ENCODE data around the gene EHMT1.
"Not testable (repeated sequence)": the region's sequence is repeated elsewhere in the genome, so short reads cannot be mapped to it uniquely, and the experiment has no call there.

EHMT1 gene

DNA sequence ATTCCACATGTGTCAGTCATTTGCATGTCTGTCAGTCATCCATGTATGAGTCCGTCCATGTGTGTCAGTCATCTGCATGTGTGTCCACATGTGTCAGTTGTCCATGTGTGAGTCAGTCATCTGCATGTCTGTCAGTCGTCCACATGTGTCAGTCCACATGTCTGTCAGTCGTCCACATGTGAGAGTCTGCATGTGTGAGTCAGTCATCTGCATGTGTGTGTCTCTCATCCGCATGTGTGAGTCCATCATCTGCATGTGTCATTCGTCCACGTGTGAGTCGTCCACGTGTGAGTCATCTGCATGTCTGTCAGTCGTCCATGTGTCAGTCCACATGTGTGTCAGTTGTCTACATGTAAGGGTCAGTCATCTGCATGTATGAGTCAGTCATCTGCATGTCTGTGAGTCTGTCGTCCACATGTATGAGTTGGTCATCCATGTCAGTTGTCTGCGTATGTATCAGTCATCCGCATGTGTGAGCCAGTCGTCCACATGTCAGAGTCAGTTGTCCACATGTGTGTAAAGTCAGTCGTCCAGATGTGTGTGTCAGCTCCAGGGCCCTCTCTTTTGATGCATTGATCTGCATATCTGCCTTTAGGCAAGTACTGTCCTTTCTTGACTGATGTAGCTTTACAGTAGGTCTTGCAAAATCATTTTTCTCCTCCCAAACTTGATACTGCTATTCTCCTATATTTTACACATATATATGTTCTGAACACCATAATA is 186.3 kb downstream of the EHMT1 start:
- ChIA-PET CTCF (no interaction called here), POLR2A (interaction anchor here (0.6 kb wide), 1 partner anchor 147 kb away, joined by 4 read pairs; no protein-coding TSS in a partner anchor)
- peaks cover 0 to 7% (median 0%) of the 10 kb centered on the region in 4 experiments for H3K4me1 ChIP-seq (ENCODE audit: control extremely low read depth in 1 of 4, control insufficient read depth in 4 of 4, insufficient read depth in 4 of 4, low read length in 3 of 4)
- no peaks in the 10 kb centered on the region for H3K27me3 ChIP-seq (replicated peaks in 2 of 5; ENCODE audit: control insufficient read depth in 4 of 5, insufficient read depth in 5 of 5, low read length in 4 of 5)
- peaks cover 3 to 69% (median 60%) of the 10 kb centered on the region in 4 experiments for H3K36me3 ChIP-seq (ENCODE audit: control insufficient read depth in 4 of 4, insufficient read depth in 4 of 4, low read length in 3 of 4)
- H3K4me3 ChIP-seq (ENCODE audit: control insufficient read depth in 1 of 7, extremely low read depth in 1 of 7, insufficient read depth in 4 of 7, low read depth in 2 of 7, low read length in 6 of 7) = no peak overlapping the region
- no peak overlapping the region for H3K27ac ChIP-seq (ENCODE audit: insufficient read depth in 1 of 2, low read depth in 1 of 2, low read length in 2 of 2, poor library complexity in 1 of 2, severe bottlenecking in 2 of 2)
- H3K9me3 ChIP-seq (ENCODE audit: control extremely low read depth in 1 of 5, control insufficient read depth in 4 of 5, insufficient read depth in 2 of 5, low read depth in 1 of 5, low read length in 4 of 5) = no peaks in the 10 kb centered on the region
- 99% methylated on average over 14 of the region's 14 CpGs for WGBS (ENCODE audit: insufficient coverage)
- DNase-seq = no peak

DNA sequence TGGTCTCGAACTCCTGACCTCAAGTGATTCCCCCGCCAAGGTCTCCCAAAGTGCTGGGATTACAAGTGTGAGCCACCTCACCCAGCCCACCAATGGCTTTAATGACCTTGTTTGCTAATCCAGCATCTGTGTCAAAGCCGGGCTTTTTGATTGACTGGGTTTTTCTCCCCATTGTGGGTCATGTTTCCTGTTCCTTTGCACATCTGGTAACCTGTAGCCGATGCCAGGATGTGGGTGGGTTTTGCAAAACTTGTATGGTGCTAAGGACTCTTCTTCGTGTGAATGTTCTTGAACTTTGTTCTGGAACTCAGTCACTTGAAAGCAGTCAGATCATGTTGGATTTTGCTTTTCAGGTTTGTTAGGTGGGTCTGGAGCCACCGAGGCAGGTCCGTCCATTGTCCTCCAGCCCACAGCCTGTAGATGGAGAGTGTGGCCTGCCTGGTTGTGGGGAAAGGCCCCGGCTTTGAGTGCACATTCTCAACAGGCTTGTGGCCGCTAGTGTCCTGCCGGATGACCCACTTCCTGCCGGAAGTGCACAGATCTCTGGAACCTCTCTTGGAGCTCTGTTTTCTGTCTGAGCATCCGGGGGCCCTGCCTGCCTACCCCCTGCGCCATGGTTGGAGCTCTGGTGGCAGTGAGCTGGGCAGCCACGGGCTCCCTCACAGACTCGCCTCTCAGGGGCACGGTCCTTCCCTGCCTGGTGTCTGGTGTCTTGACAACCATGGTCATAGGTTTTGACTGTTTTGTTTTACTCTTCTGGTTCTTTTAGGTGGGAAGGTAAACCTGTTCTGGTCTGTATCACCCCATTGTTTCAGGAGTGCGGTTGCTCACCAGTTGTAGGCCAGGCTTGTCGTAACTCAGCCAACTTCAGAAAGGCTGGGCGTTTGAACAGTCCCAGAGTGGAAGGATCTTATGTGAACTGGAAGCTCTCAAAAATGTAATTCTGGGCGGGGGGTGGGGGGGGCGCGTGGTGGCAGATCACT is 189.2 kb downstream of the EHMT1 start:
- peak in 2 of 3 donors; percentile 60 to 74 for DNase-seq
- H3K4me1 ChIP-seq (ENCODE audit: control extremely low read depth in 1 of 4, control insufficient read depth in 4 of 4, insufficient read depth in 4 of 4, low read length in 3 of 4) = peaks cover 0 to 7% (median 0%) of the 10 kb centered on the region in 4 experiments
- H3K27ac ChIP-seq (ENCODE audit: insufficient read depth in 1 of 2, low read depth in 1 of 2, low read length in 2 of 2, poor library complexity in 1 of 2, severe bottlenecking in 2 of 2) = no peak overlapping the region
- H3K4me3 ChIP-seq (ENCODE audit: control insufficient read depth in 1 of 7, extremely low read depth in 1 of 7, insufficient read depth in 4 of 7, low read depth in 2 of 7, low read length in 6 of 7) = no peak overlapping the region
- H3K9me3 ChIP-seq (ENCODE audit: control extremely low read depth in 1 of 5, control insufficient read depth in 4 of 5, insufficient read depth in 2 of 5, low read depth in 1 of 5, low read length in 4 of 5) = no peaks in the 10 kb centered on the region
- POLR2A ChIA-PET = no interaction called here
- 87% methylated on average over 18 of the region's 22 CpGs for WGBS (ENCODE audit: insufficient coverage)
- CTCF ChIA-PET = no interaction called here
- peaks cover 0 to 67% (median 57%) of the 10 kb centered on the region in 4 experiments for H3K36me3 ChIP-seq (ENCODE audit: control insufficient read depth in 4 of 4, insufficient read depth in 4 of 4, low read length in 3 of 4)
- no peaks in the 10 kb centered on the region for H3K27me3 ChIP-seq (replicated peaks in 2 of 5; ENCODE audit: control insufficient read depth in 4 of 5, insufficient read depth in 5 of 5, low read length in 4 of 5)

DNA sequence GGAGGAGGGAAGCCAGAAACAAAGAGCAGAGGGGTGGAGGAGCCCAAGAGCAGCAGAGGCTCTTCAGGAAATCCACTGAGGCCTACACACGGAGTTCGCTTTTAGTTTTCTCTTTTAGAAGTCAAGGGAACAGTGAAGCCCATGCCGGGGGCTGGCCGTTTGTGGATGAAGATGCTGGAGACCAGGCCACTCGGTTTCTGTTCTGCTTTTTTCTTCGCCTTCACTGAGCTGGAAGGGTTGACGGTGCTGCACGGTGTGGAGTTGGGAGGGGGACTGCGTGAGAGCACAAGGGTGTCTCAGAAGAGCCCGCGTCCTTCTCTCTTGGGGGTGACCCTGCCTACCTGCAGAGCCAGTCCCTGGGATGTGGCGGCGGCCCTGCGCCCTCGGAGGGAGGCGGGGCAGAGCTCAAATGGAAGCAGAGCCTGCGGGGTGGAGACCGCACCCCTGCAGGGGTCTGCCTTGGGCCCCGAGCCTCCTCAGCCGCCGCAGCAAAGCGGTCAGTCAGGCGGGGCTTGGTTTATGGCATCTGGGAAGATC is 190.3 kb downstream of the EHMT1 start:
- H3K27me3 ChIP-seq (replicated peaks in 2 of 5; ENCODE audit: control insufficient read depth in 4 of 5, insufficient read depth in 5 of 5, low read length in 4 of 5) = no peaks in the 10 kb centered on the region
- no peak for DNase-seq
- no peaks in the 10 kb centered on the region for H3K9me3 ChIP-seq (ENCODE audit: control extremely low read depth in 1 of 5, control insufficient read depth in 4 of 5, insufficient read depth in 2 of 5, low read depth in 1 of 5, low read length in 4 of 5)
- CTCF ChIA-PET = no interaction called here
- WGBS (ENCODE audit: insufficient coverage) = 90% methylated on average over 19 of the region's 23 CpGs
- peaks cover 0 to 7% (median 0%) of the 10 kb centered on the region in 4 experiments for H3K4me1 ChIP-seq (ENCODE audit: control extremely low read depth in 1 of 4, control insufficient read depth in 4 of 4, insufficient read depth in 4 of 4, low read length in 3 of 4)
- H3K4me3 ChIP-seq (ENCODE audit: control insufficient read depth in 1 of 7, extremely low read depth in 1 of 7, insufficient read depth in 4 of 7, low read depth in 2 of 7, low read length in 6 of 7) = no peak overlapping the region
- H3K36me3 ChIP-seq (ENCODE audit: control insufficient read depth in 4 of 4, insufficient read depth in 4 of 4, low read length in 3 of 4) = peaks cover 0 to 67% (median 56%) of the 10 kb centered on the region in 4 experiments
- POLR2A ChIA-PET = no interaction called here
- H3K27ac ChIP-seq (ENCODE audit: insufficient read depth in 1 of 2, low read depth in 1 of 2, low read length in 2 of 2, poor library complexity in 1 of 2, severe bottlenecking in 2 of 2) = no peak overlapping the region

DNA sequence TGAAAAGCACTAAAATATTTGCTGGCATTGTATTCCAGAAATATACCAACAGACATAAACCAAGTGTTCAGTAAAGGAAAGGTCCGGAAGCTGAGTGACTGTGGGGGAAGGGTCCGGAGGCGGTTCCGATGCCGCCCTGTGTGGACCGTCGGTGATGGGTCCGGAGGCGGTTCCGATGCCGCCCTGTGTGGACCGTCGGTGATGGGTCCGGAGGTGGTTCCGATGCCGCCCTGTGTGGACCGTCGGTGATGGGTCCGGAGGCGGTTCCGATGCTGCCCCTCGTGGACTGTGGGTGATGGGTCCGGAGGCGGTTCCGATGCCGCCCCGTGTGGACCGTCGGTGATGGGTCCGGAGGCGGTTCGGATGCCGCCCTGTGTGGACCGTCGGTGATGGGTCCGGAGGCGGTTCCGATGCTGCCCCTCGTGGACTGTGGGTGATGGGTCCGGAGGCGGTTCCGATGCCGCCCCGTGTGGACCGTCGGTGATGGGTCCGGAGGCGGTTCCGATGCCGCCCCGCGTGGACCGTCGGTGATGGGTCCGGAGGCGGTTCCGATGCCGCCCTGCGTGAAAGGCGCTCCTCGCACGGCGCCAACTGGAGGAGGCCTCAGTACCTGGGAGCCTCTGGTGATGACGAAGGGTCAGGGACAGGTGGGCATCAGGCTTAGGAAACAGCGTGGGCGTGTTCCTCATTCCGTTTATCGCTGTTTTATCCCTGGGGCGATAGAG is 191.1 kb downstream of the EHMT1 start:
- H3K9me3 ChIP-seq (ENCODE audit: control extremely low read depth in 1 of 5, control insufficient read depth in 4 of 5, insufficient read depth in 2 of 5, low read depth in 1 of 5, low read length in 4 of 5); CTCF ChIA-PET; H3K27ac ChIP-seq (ENCODE audit: insufficient read depth in 1 of 2, low read depth in 1 of 2, low read length in 2 of 2, poor library complexity in 1 of 2, severe bottlenecking in 2 of 2); H3K4me3 ChIP-seq (ENCODE audit: control insufficient read depth in 1 of 7, extremely low read depth in 1 of 7, insufficient read depth in 4 of 7, low read depth in 2 of 7, low read length in 6 of 7); DNase-seq; H3K4me1 ChIP-seq (ENCODE audit: control extremely low read depth in 1 of 4, control insufficient read depth in 4 of 4, insufficient read depth in 4 of 4, low read length in 3 of 4); H3K27me3 ChIP-seq (replicated peaks in 2 of 5; ENCODE audit: control insufficient read depth in 4 of 5, insufficient read depth in 5 of 5, low read length in 4 of 5); POLR2A ChIA-PET: not testable (repeated sequence)
- H3K36me3 ChIP-seq (ENCODE audit: control insufficient read depth in 4 of 4, insufficient read depth in 4 of 4, low read length in 3 of 4) = peaks cover 0 to 72% (median 57%) of the 10 kb centered on the region in 4 experiments
- WGBS (ENCODE audit: insufficient coverage) = 97% methylated on average over 38 of the region's 69 CpGs

DNA sequence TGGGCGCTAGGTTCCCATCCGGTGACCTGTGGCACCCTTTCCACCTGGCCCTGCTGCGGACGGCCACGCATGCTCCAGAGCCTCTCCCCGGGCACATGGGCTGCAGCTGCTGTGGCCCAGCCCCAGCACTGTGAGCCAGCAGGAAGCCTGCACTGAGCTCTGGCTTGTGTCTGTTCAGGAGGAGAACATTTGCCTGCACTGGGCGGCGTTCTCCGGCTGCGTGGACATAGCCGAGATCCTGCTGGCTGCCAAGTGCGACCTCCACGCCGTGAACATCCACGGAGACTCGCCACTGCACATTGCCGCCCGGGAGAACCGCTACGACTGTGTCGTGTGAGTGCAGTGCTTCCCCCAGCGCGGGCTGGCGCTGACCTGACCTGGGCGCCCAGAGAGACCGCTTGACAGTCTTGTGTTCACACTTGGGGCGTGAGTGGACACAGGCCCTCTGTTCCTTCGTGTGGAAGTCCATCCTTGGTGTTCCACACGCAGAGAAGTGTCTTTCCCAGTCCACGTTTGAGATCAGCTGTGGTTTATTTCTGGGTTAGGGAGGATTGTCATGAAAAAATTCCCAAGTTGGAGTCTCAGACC is 192.6 kb downstream of the EHMT1 start:
- 93% methylated on average over 28 of the region's 30 CpGs for WGBS (ENCODE audit: insufficient coverage)
- DNase-seq = no peak
- POLR2A ChIA-PET = no interaction called here
- Histone ChIP-seq H3K36me3 (ENCODE audit: control insufficient read depth in 4 of 4, insufficient read depth in 4 of 4, low read length in 3 of 4) (peaks cover 8 to 80% (median 64%) of the 10 kb centered on the region in 4 experiments), H3K4me1 (ENCODE audit: control extremely low read depth in 1 of 4, control insufficient read depth in 4 of 4, insufficient read depth in 4 of 4, low read length in 3 of 4) (peaks cover 0 to 7% (median 0%) of the 10 kb centered on the region in 4 experiments), H3K9me3 (ENCODE audit: control extremely low read depth in 1 of 5, control insufficient read depth in 4 of 5, insufficient read depth in 2 of 5, low read depth in 1 of 5, low read length in 4 of 5) (peaks cover 0 to 4% (median 0%) of the 10 kb centered on the region in 5 experiments), H3K4me3 (ENCODE audit: control insufficient read depth in 1 of 7, extremely low read depth in 1 of 7, insufficient read depth in 4 of 7, low read depth in 2 of 7, low read length in 6 of 7) (no peak overlapping the region), H3K27ac (ENCODE audit: insufficient read depth in 1 of 2, low read depth in 1 of 2, low read length in 2 of 2, poor library complexity in 1 of 2, severe bottlenecking in 2 of 2) (no peak overlapping the region), H3K27me3 (replicated peaks in 2 of 5; ENCODE audit: control insufficient read depth in 4 of 5, insufficient read depth in 5 of 5, low read length in 4 of 5) (no peaks in the 10 kb centered on the region)
- CTCF ChIA-PET = no interaction called here

DNA sequence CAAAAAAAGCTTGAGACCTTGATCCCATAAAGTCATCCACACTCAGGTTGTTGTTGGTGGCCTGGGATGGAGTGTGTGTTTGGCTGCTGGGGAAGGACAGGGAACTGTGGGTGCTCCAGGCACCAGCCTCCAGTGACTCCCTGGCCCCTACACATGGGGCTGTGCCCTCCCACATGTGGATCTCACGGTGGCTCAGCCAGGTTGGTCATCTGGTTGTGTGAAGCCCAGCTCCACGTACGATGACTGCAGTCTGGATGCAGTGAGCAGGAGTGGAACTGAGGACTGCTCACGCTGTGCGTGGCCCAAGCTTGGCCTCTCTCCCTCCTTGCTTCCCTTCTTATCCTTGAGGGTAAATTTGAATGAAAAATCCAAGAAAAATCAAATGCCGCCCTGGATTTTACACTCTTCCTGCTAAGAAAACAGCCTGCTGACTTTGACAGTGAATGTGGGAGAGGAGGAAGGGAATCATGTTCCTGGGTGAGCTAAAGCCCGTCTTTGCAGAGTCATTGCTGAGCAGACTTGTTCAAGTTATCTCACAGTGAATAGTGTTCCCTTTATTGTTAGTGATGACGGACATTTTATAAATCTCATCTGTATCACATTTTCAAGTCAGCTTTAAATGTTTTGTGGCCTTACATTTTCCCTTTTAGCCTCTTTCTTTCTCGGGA is 193.7 kb downstream of the EHMT1 start:
- peaks cover 0 to 7% (median 0%) of the 10 kb centered on the region in 4 experiments for H3K4me1 ChIP-seq (ENCODE audit: control extremely low read depth in 1 of 4, control insufficient read depth in 4 of 4, insufficient read depth in 4 of 4, low read length in 3 of 4)
- 100% methylated on average over 7 of the region's 9 CpGs for WGBS (ENCODE audit: insufficient coverage)
- peaks cover 12 to 85% (median 74%) of the 10 kb centered on the region in 4 experiments for H3K36me3 ChIP-seq (ENCODE audit: control insufficient read depth in 4 of 4, insufficient read depth in 4 of 4, low read length in 3 of 4)

More for the DNA sequence above, 193.7 kb downstream of the EHMT1 start:
- Histone ChIP-seq H3K4me3 (ENCODE audit: control insufficient read depth in 1 of 7, extremely low read depth in 1 of 7, insufficient read depth in 4 of 7, low read depth in 2 of 7, low read length in 6 of 7) (no peak overlapping the region), H3K9me3 (ENCODE audit: control extremely low read depth in 1 of 5, control insufficient read depth in 4 of 5, insufficient read depth in 2 of 5, low read depth in 1 of 5, low read length in 4 of 5) (peaks cover 0 to 12% (median 7%) of the 10 kb centered on the region in 5 experiments), H3K27me3 (replicated peaks in 2 of 5; ENCODE audit: control insufficient read depth in 4 of 5, insufficient read depth in 5 of 5, low read length in 4 of 5) (no peaks in the 10 kb centered on the region), H3K27ac (ENCODE audit: insufficient read depth in 1 of 2, low read depth in 1 of 2, low read length in 2 of 2, poor library complexity in 1 of 2, severe bottlenecking in 2 of 2) (no peak overlapping the region)
- ChIA-PET CTCF (no interaction called here), POLR2A (no interaction called here)
- DNase-seq = no peak
